HG02759 (cell line): ENCODE data around the gene NCKAP1.
"Not testable (repeated sequence)": the region's sequence is repeated elsewhere in the genome, so short reads cannot be mapped to it uniquely, and the experiment has no call there.

Experiments used
- ATAC-seq: cut with Tn5 transposase; IDR thresholded peaks from one replicate; pipeline ENCODE4 v1.9.1; 2021; ENCODE audit warnings: mild to moderate bottlenecking, moderate library complexity; ENCODE audit not compliant: unreplicated experiment

The NCKAP1 gene

GRCh38 chr2:182914852-182915251, 123.4 kb downstream of the NCKAP1 start:
- ATAC-seq: no peak

- ATAC-seq: no peak
Measured at GRCh38 chr2:182913064-182913463, 125.2 kb downstream of the NCKAP1 start.

- ATAC-seq: no peak
Measured at GRCh38 chr2:182912518-182912915, 125.7 kb downstream of the NCKAP1 start.

GRCh38 chr2:182911813-182912517, 126.3 kb downstream of the NCKAP1 start:
- ATAC-seq: no peak

- no peak for ATAC-seq
Measured at GRCh38 chr2:182910965-182911364, 127.3 kb downstream of the NCKAP1 start.

GRCh38 chr2:182907081-182907830, 131.0 kb downstream of the NCKAP1 start:
- ATAC-seq: no peak

- no peak for ATAC-seq
Measured at GRCh38 chr2:182906454-182906853, 131.8 kb downstream of the NCKAP1 start.

GRCh38 chr2:182904844-182905243, 133.4 kb downstream of the NCKAP1 start:
- ATAC-seq: no peak

GRCh38 chr2:182903566-182903965, 134.7 kb downstream of the NCKAP1 start:
- no peak for ATAC-seq

- no peak for ATAC-seq
Measured at GRCh38 chr2:182901748-182902147, 136.5 kb downstream of the NCKAP1 start.

GRCh38 chr2:182898718-182899117, 139.5 kb downstream of the NCKAP1 start:
- no peak for ATAC-seq

- no peak for ATAC-seq
Measured at GRCh38 chr2:182897137-182897536, 141.1 kb downstream of the NCKAP1 start.

- no peak for ATAC-seq
Measured at GRCh38 chr2:182895798-182896197, 142.5 kb downstream of the NCKAP1 start.

- ATAC-seq: no peak
Measured at GRCh38 chr2:182895169-182895568, 143.1 kb downstream of the NCKAP1 start.

- ATAC-seq: no peak
Measured at GRCh38 chr2:182894174-182894573, 144.1 kb downstream of the NCKAP1 start.

GRCh38 chr2:182893666-182894065, 144.6 kb downstream of the NCKAP1 start:
- no peak for ATAC-seq

- not testable (repeated sequence) for ATAC-seq
Measured at GRCh38 chr2:182893035-182893434, 145.2 kb downstream of the NCKAP1 start.

GRCh38 chr2:182891611-182892010, 146.6 kb downstream of the NCKAP1 start:
- ATAC-seq: no peak

GRCh38 chr2:182890773-182891378, 147.4 kb downstream of the NCKAP1 start:
- no peak for ATAC-seq

GRCh38 chr2:182890305-182890704, 148.0 kb downstream of the NCKAP1 start:
- ATAC-seq: no peak

GRCh38 chr2:182887753-182888415, 150.4 kb downstream of the NCKAP1 start:
- ATAC-seq: no peak
